HG03103 (cell line): Measurements from ENCODE around the gene NLRP3.
A peak's percentile ranks its signal among the peaks of the same experiment; 100 is the strongest.
"Not testable (repeated sequence)": the region's sequence is repeated elsewhere in the genome, so short reads cannot be mapped to it uniquely, and the experiment has no call there.

Source experiments
- ATAC-seq: cut with Tn5 transposase; IDR thresholded peaks from one replicate; pipeline ENCODE4 v1.9.1; 2021; ENCODE audit warnings: low read depth; ENCODE audit not compliant: unreplicated experiment

The NLRP3 gene

GRCh38 chr1:247467129-247467528, 51.2 kb downstream of the NLRP3 start:
- no peak for ATAC-seq

GRCh38 chr1:247468481-247469140, 52.6 kb downstream of the NLRP3 start:
- ATAC-seq, result no peak

GRCh38 chr1:247469141-247469535, 53.2 kb downstream of the NLRP3 start:
- ATAC-seq, result no peak

GRCh38 chr1:247470942-247471429, 55.0 kb downstream of the NLRP3 start:
- ATAC-seq, result not testable (repeated sequence)

- ATAC-seq, result no peak
Measured at GRCh38 chr1:247471445-247472016, 55.6 kb downstream of the NLRP3 start.

- no peak for ATAC-seq
Measured at GRCh38 chr1:247472035-247472434, 56.1 kb downstream of the NLRP3 start.

GRCh38 chr1:247474367-247474766, 58.4 kb downstream of the NLRP3 start:
- no peak for ATAC-seq

- no peak for ATAC-seq
Measured at GRCh38 chr1:247475793-247476192, 59.8 kb downstream of the NLRP3 start.

GRCh38 chr1:247476328-247477058, 60.5 kb downstream of the NLRP3 start:
- not testable (repeated sequence) for ATAC-seq

GRCh38 chr1:247482747-247483146, 66.8 kb downstream of the NLRP3 start:
- no peak for ATAC-seq

GRCh38 chr1:247487057-247487456, 71.1 kb downstream of the NLRP3 start:
- peak; percentile 69 for ATAC-seq

- ATAC-seq, result no peak
Measured at GRCh38 chr1:247491328-247491727, 75.4 kb downstream of the NLRP3 start.

GRCh38 chr1:247493106-247493505, 77.1 kb downstream of the NLRP3 start:
- ATAC-seq, result no peak

- ATAC-seq, result no peak
Measured at GRCh38 chr1:247494767-247495166, 78.8 kb downstream of the NLRP3 start.

GRCh38 chr1:247496581-247497285, 80.8 kb downstream of the NLRP3 start:
- no peak for ATAC-seq
